Ishikawa (cell line): Measurements from ENCODE around the gene FHL2.
A peak's percentile ranks its signal among the peaks of the same experiment; 100 is the strongest.

Source experiments
- CEBPB ChIP-seq: IDR thresholded peaks from 2 replicates; pipeline ENCODE4 v1.6.1; 2012
- CREB1 ChIP-seq: IDR thresholded peaks from 2 replicates; pipeline ENCODE4 v1.6.1; 2012; ENCODE audit warnings: low read depth
- EGR1 ChIP-seq: IDR thresholded peaks from 2 replicates; pipeline ENCODE4 v1.6.1; 2012
- EP300 ChIP-seq: IDR thresholded peaks from 2 replicates; pipeline ENCODE4 v1.6.1; 2012; ENCODE audit warnings: borderline replicate concordance
- FOXM1 ChIP-seq: IDR thresholded peaks from 2 replicates; pipeline ENCODE4 v1.6.1; 2012; ENCODE audit warnings: low read depth, borderline replicate concordance
- NFIC ChIP-seq: IDR thresholded peaks from 2 replicates; pipeline ENCODE4 v1.6.1; 2012
- RAD21 ChIP-seq: IDR thresholded peaks from 2 replicates; pipeline ENCODE4 v1.6.1; 2012; ENCODE audit warnings: low read depth
- TAF1 ChIP-seq: IDR thresholded peaks from 2 replicates; pipeline ENCODE4 v1.6.1; 2012; ENCODE audit warnings: low read depth, mild to moderate bottlenecking
- TCF12 ChIP-seq: IDR thresholded peaks from 2 replicates; pipeline ENCODE4 v1.6.1; 2012; ENCODE audit warnings: low read depth
- TEAD4 ChIP-seq: IDR thresholded peaks from 2 replicates; pipeline ENCODE4 v1.6.1; 2012
- YY1 ChIP-seq: IDR thresholded peaks from 2 replicates; pipeline ENCODE4 v1.6.1; 2012; ENCODE audit warnings: low read depth
- ZBTB7A ChIP-seq: IDR thresholded peaks from 2 replicates; pipeline ENCODE4 v1.6.1; 2012; ENCODE audit warnings: low read depth
- TF ChIP-seq, protein P1 (sequence below): IDR thresholded peaks from 2 replicates; pipeline ENCODE4 v1.6.1; 2012
- TF ChIP-seq, protein P2 (sequence below): IDR thresholded peaks from 2 replicates; pipeline ENCODE4 v1.6.1; 2012
- TF ChIP-seq, protein P3 (sequence below): IDR thresholded peaks from 2 replicates; pipeline ENCODE4 v1.6.1; 2012; ENCODE audit warnings: low read depth, mild to moderate bottlenecking

FHL2 gene

DNA sequence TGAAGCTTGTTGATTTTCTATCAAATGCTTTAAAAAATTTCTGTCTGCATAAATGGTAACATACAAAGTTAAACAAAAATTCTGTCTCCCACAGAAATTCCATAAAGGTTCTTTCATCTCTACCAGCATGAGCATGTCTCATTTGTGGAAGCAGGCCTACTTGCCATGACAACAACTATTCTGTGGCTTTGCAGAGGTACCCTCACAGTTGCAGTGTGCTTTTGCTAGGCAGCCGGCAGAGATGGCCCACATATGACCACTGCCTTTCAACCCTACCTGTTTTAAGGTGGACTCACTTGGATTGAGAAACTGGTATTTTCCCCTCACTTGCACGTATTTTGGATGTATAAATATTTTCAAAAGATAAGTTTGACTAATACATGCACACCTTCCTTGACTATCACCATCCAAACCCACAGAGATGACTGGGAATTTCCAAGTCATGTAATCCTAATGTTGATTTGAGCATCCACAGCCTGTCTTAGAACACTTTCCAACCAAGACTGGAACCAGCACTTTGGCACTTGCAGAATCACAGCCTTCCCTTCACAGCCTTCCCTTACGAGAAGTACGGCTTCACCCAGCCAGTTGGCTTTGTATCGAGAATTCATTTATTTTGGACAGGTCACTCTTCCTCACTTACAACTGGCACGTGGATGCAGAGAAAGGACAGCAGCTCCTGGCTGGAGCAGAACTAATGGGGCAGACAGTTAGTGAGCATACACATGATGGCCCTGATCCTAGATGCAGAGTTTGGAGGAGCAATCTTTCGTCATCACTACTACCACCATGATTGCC, 9.3 kb upstream of the FHL2 start:
- no peak for TF ChIP-seq TEAD4
- no peak for TF ChIP-seq YY1
- TF ChIP-seq ZBTB7A, result no peak
- TF ChIP-seq, protein P1, sequence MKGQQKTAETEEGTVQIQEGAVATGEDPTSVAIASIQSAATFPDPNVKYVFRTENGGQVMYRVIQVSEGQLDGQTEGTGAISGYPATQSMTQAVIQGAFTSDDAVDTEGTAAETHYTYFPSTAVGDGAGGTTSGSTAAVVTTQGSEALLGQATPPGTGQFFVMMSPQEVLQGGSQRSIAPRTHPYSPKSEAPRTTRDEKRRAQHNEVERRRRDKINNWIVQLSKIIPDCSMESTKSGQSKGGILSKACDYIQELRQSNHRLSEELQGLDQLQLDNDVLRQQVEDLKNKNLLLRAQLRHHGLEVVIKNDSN, result no peak
- TF ChIP-seq, protein P2, sequence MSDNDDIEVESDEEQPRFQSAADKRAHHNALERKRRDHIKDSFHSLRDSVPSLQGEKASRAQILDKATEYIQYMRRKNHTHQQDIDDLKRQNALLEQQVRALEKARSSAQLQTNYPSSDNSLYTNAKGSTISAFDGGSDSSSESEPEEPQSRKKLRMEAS, result no peak
- no peak for TF ChIP-seq EP300
- no peak for TF ChIP-seq EGR1
- no peak for TF ChIP-seq TAF1
- no peak for TF ChIP-seq CREB1
- TF ChIP-seq, protein P3, sequence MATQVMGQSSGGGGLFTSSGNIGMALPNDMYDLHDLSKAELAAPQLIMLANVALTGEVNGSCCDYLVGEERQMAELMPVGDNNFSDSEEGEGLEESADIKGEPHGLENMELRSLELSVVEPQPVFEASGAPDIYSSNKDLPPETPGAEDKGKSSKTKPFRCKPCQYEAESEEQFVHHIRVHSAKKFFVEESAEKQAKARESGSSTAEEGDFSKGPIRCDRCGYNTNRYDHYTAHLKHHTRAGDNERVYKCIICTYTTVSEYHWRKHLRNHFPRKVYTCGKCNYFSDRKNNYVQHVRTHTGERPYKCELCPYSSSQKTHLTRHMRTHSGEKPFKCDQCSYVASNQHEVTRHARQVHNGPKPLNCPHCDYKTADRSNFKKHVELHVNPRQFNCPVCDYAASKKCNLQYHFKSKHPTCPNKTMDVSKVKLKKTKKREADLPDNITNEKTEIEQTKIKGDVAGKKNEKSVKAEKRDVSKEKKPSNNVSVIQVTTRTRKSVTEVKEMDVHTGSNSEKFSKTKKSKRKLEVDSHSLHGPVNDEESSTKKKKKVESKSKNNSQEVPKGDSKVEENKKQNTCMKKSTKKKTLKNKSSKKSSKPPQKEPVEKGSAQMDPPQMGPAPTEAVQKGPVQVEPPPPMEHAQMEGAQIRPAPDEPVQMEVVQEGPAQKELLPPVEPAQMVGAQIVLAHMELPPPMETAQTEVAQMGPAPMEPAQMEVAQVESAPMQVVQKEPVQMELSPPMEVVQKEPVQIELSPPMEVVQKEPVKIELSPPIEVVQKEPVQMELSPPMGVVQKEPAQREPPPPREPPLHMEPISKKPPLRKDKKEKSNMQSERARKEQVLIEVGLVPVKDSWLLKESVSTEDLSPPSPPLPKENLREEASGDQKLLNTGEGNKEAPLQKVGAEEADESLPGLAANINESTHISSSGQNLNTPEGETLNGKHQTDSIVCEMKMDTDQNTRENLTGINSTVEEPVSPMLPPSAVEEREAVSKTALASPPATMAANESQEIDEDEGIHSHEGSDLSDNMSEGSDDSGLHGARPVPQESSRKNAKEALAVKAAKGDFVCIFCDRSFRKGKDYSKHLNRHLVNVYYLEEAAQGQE, result no peak
- TF ChIP-seq TCF12, result no peak
- no peak for TF ChIP-seq CEBPB
- TF ChIP-seq RAD21, result no peak
- TF ChIP-seq NFIC, result no peak
- no peak for TF ChIP-seq FOXM1

DNA sequence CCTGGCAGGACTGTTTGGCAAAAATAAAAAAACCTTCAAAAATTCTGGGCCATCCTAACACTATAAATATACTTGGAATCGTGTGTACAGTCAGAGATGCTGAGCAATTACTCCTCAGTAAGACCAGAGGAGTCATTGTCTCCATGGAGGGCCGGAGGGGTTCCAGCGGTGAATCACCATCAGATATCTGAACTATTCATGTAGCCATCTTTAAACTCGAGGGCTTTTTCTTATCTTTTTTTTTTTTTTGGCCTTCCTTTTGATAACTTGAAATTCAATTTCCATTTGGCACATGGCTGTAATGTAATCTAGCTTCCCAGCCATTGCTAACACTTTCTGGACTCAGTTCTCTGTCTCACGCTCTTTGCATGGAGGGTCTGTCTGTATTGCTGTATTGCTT, 7.4 kb upstream of the FHL2 start:
- TF ChIP-seq, protein P3, result no peak
- no peak for TF ChIP-seq FOXM1
- no peak for TF ChIP-seq EP300
- TF ChIP-seq NFIC, result no peak
- no peak for TF ChIP-seq ZBTB7A
- no peak for TF ChIP-seq TCF12
- no peak for TF ChIP-seq YY1
- no peak for TF ChIP-seq EGR1
- no peak for TF ChIP-seq RAD21
- TF ChIP-seq CREB1, result no peak
- TF ChIP-seq TAF1, result no peak
- TF ChIP-seq CEBPB, result no peak
- TF ChIP-seq, protein P2, result no peak
- no peak for TF ChIP-seq TEAD4
- TF ChIP-seq, protein P1, result no peak

DNA sequence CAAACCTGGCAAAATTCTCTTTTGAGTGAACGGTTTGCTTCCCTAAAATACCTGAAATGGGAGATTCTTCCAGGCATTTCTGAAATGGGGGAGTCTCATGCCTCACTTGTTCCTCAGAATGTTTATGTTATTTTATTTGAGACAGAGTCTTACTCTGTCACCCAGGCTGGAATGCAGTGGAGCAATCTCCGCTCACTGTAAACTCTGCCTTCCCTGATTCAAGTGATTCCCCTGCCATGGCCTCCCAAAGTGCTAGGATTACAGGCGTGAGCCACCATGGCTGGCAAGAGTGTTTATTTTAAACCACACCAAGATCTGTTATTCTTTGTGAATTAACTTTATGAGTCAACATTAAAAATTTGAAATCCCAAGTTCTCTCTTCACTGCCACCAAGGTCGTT, 6.4 kb upstream of the FHL2 start:
- no peak for TF ChIP-seq EP300
- TF ChIP-seq YY1, result peak; percentile 43; the same call in 1 of the 2 replicates
- TF ChIP-seq NFIC, result no peak
- TF ChIP-seq TAF1, result no peak
- TF ChIP-seq RAD21, result no peak
- no peak for TF ChIP-seq FOXM1
- TF ChIP-seq, protein P3, result no peak
- no peak for TF ChIP-seq EGR1
- TF ChIP-seq, protein P1, result no peak
- TF ChIP-seq CEBPB, result no peak
- TF ChIP-seq, protein P2, result no peak
- no peak for TF ChIP-seq TCF12
- TF ChIP-seq ZBTB7A, result no peak
- peak; percentile 78 for TF ChIP-seq TEAD4
- no peak for TF ChIP-seq CREB1
